GM18507 (cell line): Measurements from ENCODE around the gene ABCE1.

Source experiments
- DNase-seq: peaks from one replicate; pipeline ENCODE4 v3.0.0; 2011; ENCODE audit warnings: low read depth; ENCODE audit not compliant: insufficient read length; ENCODE audit errors: extremely low spot score
- FAIRE-seq: peaks from 2 replicates; lab custom pipeline; 2011; peaks lifted over from hg19 to GRCh38; lab: Jason Lieb, UNC

Gene ABCE1

GRCh38 chr4:145097821-145098674 is at the start of gene ABCE1, which contains the start of gene ANAPC10:
ABCE1 (plus strand) TSS chr4:145098311; CDS start chr4:145104413, 6,102 bp downstream.
ANAPC10 (minus strand) TSS chr4:145098196; CDS start chr4:145096099, 2,097 bp downstream.
- FAIRE-seq (peak; percentile 99), DNase-seq (peak; percentile 85)

- FAIRE-seq (no peak), DNase-seq (no peak)
Observed at GRCh38 chr4:145048817-145049216, 49.3 kb upstream of the ABCE1 start.

GRCh38 chr4:145049241-145049640 is 48.9 kb upstream of the ABCE1 start:
- DNase-seq: no peak
- FAIRE-seq: no peak

GRCh38 chr4:145055533-145056257 is 42.4 kb upstream of the ABCE1 start:
- DNase-seq (no peak), FAIRE-seq (no peak)

GRCh38 chr4:145056325-145057130 is 41.6 kb upstream of the ABCE1 start:
- FAIRE-seq (no peak), DNase-seq (no peak)

GRCh38 chr4:145058256-145058655 is 39.9 kb upstream of the ABCE1 start:
- DNase-seq: no peak
- FAIRE-seq: no peak

GRCh38 chr4:145061318-145061920 is 36.7 kb upstream of the ABCE1 start:
- FAIRE-seq (peak; percentile 71), DNase-seq (no peak)

GRCh38 chr4:145066063-145066501 is 32.0 kb upstream of the ABCE1 start:
- DNase-seq (no peak), FAIRE-seq (no peak)

GRCh38 chr4:145069361-145069760 is 28.8 kb upstream of the ABCE1 start:
- FAIRE-seq (no peak), DNase-seq (no peak)

GRCh38 chr4:145071560-145071959 is 26.6 kb upstream of the ABCE1 start:
- DNase-seq (no peak), FAIRE-seq (no peak)

- no peak for DNase-seq
- FAIRE-seq: no peak
Observed at GRCh38 chr4:145075742-145076468, 22.2 kb upstream of the ABCE1 start.

- DNase-seq (no peak), FAIRE-seq (no peak)
Observed at GRCh38 chr4:145076469-145076855, 21.6 kb upstream of the ABCE1 start.

- FAIRE-seq (no peak), DNase-seq (no peak)
Observed at GRCh38 chr4:145081756-145082155, 16.4 kb upstream of the ABCE1 start.

GRCh38 chr4:145083891-145084605 is 14.1 kb upstream of the ABCE1 start:
- no peak for FAIRE-seq
- DNase-seq: no peak

GRCh38 chr4:145090380-145090779 is 7.7 kb upstream of the ABCE1 start:
- FAIRE-seq (no peak), DNase-seq (no peak)

- DNase-seq (no peak), FAIRE-seq (no peak)
Observed at GRCh38 chr4:145093638-145094037, 4.5 kb upstream of the ABCE1 start.

GRCh38 chr4:145097331-145097820 is 735 bp upstream of the ABCE1 start:
- DNase-seq (no peak), FAIRE-seq (no peak)

GRCh38 chr4:145098675-145099037 is 545 bp downstream of the ABCE1 start:
- peak; percentile 33 for FAIRE-seq
- DNase-seq: no peak
